KMS-11 (cell line): ENCODE results near the gene HSPA14.
"Not testable (repeated sequence)": the region's sequence is repeated elsewhere in the genome, so short reads cannot be mapped to it uniquely, and the experiment has no call there.

Experiments used
- H2AFZ ChIP-seq: fragments of 200-600 bp; sonication (generic); 2 replicates; pipeline ENCODE4 v1.6.1; 2016; ENCODE audit warnings: antibody characterized with exemption, mixed run types, low read depth
- H3K27ac ChIP-seq: fragments of 200-600 bp; sonication (generic); 2 replicates; pipeline ENCODE4 v1.6.1; 2016; ENCODE audit warnings: mild to moderate bottlenecking, mixed run types
- H3K27me3 ChIP-seq: fragments of 200-600 bp; sonication (generic); 2 replicates; pipeline ENCODE4 v1.6.1; 2017; ENCODE audit warnings: mild to moderate bottlenecking, low read depth, mixed run types, moderate library complexity; ENCODE audit not compliant: insufficient read depth
- H3K36me3 ChIP-seq: fragments of 200-600 bp; sonication (generic); 2 replicates; pipeline ENCODE4 v1.6.1; 2017; ENCODE audit warnings: mild to moderate bottlenecking, mixed run types; ENCODE audit not compliant: insufficient read depth
- H3K4me1 ChIP-seq: fragments of 200-600 bp; sonication (generic); 2 replicates; pipeline ENCODE4 v1.6.1; 2016; ENCODE audit warnings: mild to moderate bottlenecking, low read depth, mixed run types; ENCODE audit not compliant: poor library complexity, severe bottlenecking
- H3K4me2 ChIP-seq: fragments of 200-600 bp; sonication (generic); 2 replicates; pipeline ENCODE4 v1.7.0; 2016; ENCODE audit warnings: mild to moderate bottlenecking, mixed run types
- H3K4me3 ChIP-seq: fragments of 200-600 bp; sonication (generic); IDR thresholded peaks from 2 replicates; pipeline ENCODE4 v1.6.1; 2017; ENCODE audit warnings: low read depth, low read length, mixed read lengths; ENCODE audit not compliant: insufficient read depth
- H3K79me2 ChIP-seq: fragments of 200-600 bp; sonication (generic); 2 replicates; pipeline ENCODE4 v1.6.1; 2016; ENCODE audit warnings: low read depth, mixed run types; ENCODE audit not compliant: insufficient read depth
- H3K9ac ChIP-seq: fragments of 200-600 bp; sonication (generic); 2 replicates; pipeline ENCODE4 v1.6.1; 2016; ENCODE audit warnings: mild to moderate bottlenecking, mixed run types
- H4K20me1 ChIP-seq: fragments of 200-600 bp; sonication (generic); 2 replicates; pipeline ENCODE4 v1.6.1; 2016; ENCODE audit warnings: mild to moderate bottlenecking, mixed run types; ENCODE audit not compliant: insufficient read depth
- TF ChIP-seq, protein P1 (sequence below): fragments of 200-600 bp; sonication (generic); conservative IDR thresholded peaks from 2 replicates; pipeline ENCODE4 v1.6.1; 2017; ENCODE audit warnings: low read depth, mild to moderate bottlenecking, antibody characterized with exemption, low read length, moderate library complexity, mixed read lengths

HSPA14 gene

DNA sequence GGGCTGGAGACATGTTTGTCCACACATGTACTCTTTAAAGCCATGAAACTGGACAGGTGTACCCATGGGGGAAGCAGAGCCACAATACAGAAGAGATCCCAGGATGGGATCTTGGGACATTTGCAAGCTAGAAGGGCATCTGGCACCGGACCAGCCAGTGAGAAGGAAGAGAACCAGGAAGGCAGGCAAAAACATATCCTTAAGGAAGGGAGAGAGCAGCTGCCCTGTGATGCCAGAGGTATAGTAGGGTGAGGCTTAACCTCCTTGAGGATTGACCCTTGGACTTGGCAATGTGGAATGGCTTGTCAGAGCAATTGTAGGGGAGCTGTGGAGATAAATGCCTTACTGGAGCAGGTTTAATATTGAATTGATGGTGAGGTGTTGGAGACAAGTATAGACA is 22.7 kb downstream of the HSPA14 start:
- Histone ChIP-seq H2AFZ (no peak overlapping the region), H3K36me3 (no peaks in the 10 kb centered on the region; the same call in 1 of the 2 replicates)
- TF ChIP-seq, protein P1, sequence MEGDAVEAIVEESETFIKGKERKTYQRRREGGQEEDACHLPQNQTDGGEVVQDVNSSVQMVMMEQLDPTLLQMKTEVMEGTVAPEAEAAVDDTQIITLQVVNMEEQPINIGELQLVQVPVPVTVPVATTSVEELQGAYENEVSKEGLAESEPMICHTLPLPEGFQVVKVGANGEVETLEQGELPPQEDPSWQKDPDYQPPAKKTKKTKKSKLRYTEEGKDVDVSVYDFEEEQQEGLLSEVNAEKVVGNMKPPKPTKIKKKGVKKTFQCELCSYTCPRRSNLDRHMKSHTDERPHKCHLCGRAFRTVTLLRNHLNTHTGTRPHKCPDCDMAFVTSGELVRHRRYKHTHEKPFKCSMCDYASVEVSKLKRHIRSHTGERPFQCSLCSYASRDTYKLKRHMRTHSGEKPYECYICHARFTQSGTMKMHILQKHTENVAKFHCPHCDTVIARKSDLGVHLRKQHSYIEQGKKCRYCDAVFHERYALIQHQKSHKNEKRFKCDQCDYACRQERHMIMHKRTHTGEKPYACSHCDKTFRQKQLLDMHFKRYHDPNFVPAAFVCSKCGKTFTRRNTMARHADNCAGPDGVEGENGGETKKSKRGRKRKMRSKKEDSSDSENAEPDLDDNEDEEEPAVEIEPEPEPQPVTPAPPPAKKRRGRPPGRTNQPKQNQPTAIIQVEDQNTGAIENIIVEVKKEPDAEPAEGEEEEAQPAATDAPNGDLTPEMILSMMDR: no peak

DNA sequence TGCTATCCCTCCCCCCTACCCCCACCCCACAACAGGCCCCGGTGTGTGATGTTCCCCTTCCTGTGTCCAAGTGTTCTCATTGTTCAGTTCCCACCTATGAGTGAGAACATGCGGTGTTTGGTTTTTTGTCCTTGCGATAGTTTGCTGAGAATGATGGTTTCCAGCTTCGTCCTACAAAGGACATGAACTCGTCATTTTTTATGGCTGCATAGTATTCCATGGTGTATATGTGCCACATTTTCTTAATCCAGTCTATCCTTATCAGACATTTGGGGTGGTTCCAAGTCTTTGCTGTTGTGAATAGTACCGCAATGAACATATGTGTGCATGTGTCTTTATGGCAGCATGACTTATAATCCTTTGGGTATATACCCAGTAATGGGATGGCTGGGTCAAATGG is 26.4 kb downstream of the HSPA14 start:
- H3K79me2 ChIP-seq, H3K27ac ChIP-seq, H4K20me1 ChIP-seq, H3K4me3 ChIP-seq, H2AFZ ChIP-seq, H3K9ac ChIP-seq, H3K4me1 ChIP-seq, H3K36me3 ChIP-seq, H3K27me3 ChIP-seq, H3K4me2 ChIP-seq: not testable (repeated sequence)

More for the DNA sequence above, 22.7 kb downstream of the HSPA14 start:
- Histone ChIP-seq H3K79me2 (no peaks in the 10 kb centered on the region), H3K4me3 (no peak overlapping the region), H3K27me3 (no peaks in the 10 kb centered on the region), H3K27ac (no peak overlapping the region), H3K9ac (no peak overlapping the region), H4K20me1 (no peaks in the 10 kb centered on the region), H3K4me2 (no peak overlapping the region), H3K4me1 (peaks cover 17% of the 10 kb centered on the region)

DNA sequence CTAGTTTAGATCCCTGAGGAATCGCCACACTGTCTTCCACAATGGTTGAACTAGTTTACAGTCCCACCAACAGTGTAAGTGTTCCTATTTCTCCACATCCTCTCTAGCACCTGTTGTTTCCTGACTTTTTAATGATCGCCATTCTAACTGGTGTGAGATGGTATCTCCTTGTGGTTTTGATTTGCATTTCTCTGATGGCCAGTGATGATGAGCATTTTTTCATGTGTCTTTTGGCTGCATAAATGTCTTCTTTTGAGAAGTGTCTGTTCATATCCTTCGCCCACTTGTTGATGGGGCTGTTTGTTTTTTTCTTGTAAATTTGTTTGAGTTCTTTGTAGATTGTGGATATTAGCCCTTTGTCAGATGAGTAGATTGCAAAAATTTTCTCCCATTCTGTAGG is 26.8 kb downstream of the HSPA14 start:
- H3K4me1 ChIP-seq, H3K27me3 ChIP-seq, H3K27ac ChIP-seq, H4K20me1 ChIP-seq, H3K4me2 ChIP-seq, H3K79me2 ChIP-seq, H3K4me3 ChIP-seq, H2AFZ ChIP-seq, H3K9ac ChIP-seq, H3K36me3 ChIP-seq: not testable (repeated sequence)

DNA sequence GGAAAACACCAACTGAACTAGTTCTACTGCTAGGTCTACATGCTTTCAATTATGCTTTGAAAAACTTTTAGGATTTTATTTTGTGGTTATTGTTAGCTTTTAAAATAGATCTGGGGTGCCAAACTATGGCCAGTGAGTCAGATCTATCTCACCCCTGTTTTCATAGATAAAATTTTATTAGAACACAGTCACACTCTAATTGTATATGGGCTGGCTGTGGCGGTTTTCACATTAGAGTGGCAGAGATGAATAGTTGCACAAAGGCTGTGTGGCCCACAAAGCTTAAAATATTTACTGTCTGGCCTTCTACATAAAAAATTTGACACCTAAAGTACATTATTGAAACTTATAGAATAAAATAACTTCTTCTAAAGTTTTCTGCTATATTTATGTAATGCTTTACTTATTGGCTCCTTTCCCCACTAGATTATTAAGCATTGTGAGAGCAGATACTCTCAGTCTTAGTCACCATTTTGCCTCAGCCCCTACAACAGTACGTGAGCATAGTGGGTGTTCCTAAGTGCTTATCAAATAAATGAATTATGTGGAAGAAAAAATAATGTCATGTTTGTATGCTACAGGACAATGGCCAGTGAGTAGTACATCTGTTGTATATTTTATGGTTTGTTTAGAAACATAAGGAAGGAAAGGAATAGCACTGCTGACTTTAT is 35.1 kb downstream of the HSPA14 start:
- H3K27me3 ChIP-seq: no peaks in the 10 kb centered on the region
- no peaks in the 10 kb centered on the region for H3K36me3 ChIP-seq
- no peaks in the 10 kb centered on the region for H4K20me1 ChIP-seq
- H3K4me3 ChIP-seq: no peak overlapping the region
- H3K4me2 ChIP-seq: no peak overlapping the region
- no peak overlapping the region for H3K9ac ChIP-seq
- H2AFZ ChIP-seq: no peak overlapping the region
- H3K4me1 ChIP-seq: peaks cover 9% of the 10 kb centered on the region
- TF ChIP-seq, protein P1: no peak
- H3K27ac ChIP-seq: no peak overlapping the region
- peaks cover 13% of the 10 kb centered on the region; the same call in 1 of the 2 replicates for H3K79me2 ChIP-seq

DNA sequence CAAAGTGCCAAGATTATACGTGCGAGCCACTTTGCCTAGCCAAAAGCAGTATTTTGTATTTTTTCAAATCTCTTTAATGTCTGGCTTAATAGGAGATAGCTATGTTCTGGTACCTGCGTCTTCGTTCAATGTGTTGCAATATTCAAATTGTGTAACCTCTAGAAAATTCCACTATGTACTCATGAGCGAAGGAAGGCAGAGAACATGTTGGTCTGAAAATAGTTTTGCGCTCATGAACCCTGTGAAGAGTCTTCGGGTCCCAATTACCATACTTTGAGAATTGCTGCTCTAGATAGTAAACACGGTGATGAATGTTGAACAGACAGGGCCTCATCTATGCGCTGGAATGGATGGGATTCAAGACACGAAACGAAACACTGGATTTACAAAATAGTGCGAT is 37.8 kb downstream of the HSPA14 start:
- Histone ChIP-seq H3K27ac (no peak overlapping the region), H3K4me1 (peaks cover 20% of the 10 kb centered on the region), H3K79me2 (peaks cover 34% of the 10 kb centered on the region), H2AFZ (no peak overlapping the region), H3K9ac (no peak overlapping the region), H3K36me3 (no peaks in the 10 kb centered on the region), H3K4me2 (no peak overlapping the region), H4K20me1 (no peaks in the 10 kb centered on the region), H3K4me3 (no peak overlapping the region), H3K27me3 (no peaks in the 10 kb centered on the region)
- TF ChIP-seq, protein P1: no peak
